Gastrocnemius medialis (tissue), 4 donors: Measurements from ENCODE around the gene YIF1A.

Source experiments
- POLR2A ChIP-seq, 2 donors: fragments of 450-650 bp; IDR thresholded peaks; one replicate each; pipeline ENCODE4 v1.6.1; 2017; ENCODE audit warnings: antibody characterized with exemption in 2 of 2, mild to moderate bottlenecking in 2 of 2, moderate library complexity in 2 of 2
- TF ChIP-seq, protein P1 (sequence below), 5 experiments: fragments of 450-650 bp in 3 of 5; fragments of 200-600 bp in 2 of 5; sonication (generic) in 2 of 5; IDR thresholded peaks in 4 of 5; conservative IDR thresholded peaks in 1 of 5; 1 replicate in 4 of 5; 2 replicates in 1 of 5; pipeline ENCODE4 v1.5.1; 2016 to 2019; ENCODE audit warnings: antibody characterized with exemption in 5 of 5, mild to moderate bottlenecking in 3 of 5, moderate library complexity in 3 of 5

DNA sequence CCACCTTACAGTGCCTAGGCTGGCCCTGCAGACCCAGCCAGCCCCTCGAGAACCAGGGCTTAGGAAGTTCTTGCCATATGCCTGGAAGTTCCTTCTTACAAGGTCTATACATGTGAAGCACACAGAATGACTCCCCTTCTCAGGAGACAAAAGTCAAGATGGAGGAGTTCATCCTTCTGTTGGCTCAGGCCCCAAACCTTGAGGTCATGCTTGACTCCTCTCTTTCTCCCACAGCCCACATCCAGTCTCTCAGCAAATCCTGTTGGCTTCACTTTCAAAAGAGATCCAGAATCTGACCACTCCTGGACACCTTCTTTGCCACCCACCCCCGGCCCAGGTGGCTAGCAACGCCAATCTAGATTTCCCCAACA, 29.6 kb upstream of the YIF1A start:
- no peak for TF ChIP-seq POLR2A (IDR thresholded peaks at IDR 0.05)
- TF ChIP-seq, protein P1, sequence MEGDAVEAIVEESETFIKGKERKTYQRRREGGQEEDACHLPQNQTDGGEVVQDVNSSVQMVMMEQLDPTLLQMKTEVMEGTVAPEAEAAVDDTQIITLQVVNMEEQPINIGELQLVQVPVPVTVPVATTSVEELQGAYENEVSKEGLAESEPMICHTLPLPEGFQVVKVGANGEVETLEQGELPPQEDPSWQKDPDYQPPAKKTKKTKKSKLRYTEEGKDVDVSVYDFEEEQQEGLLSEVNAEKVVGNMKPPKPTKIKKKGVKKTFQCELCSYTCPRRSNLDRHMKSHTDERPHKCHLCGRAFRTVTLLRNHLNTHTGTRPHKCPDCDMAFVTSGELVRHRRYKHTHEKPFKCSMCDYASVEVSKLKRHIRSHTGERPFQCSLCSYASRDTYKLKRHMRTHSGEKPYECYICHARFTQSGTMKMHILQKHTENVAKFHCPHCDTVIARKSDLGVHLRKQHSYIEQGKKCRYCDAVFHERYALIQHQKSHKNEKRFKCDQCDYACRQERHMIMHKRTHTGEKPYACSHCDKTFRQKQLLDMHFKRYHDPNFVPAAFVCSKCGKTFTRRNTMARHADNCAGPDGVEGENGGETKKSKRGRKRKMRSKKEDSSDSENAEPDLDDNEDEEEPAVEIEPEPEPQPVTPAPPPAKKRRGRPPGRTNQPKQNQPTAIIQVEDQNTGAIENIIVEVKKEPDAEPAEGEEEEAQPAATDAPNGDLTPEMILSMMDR (IDR thresholded peaks at IDR 0.05 in 4 of 5, conservative IDR thresholded peaks at IDR 0.05 in 1 of 5) = no peak
